Liver (tissue), 9 donors: ENCODE data around the gene EDC3. TPM values are rescaled to one million over a fixed set of nuclear protein-coding genes. Genes with fewer than 3 reads are reported as not detected.
A peak's percentile ranks its signal among the peaks of the same experiment; 100 is the strongest.

Experiments
- DNase-seq: peaks from one replicate; pipeline ENCODE4 v3.0.0-alpha.2; 2017; ENCODE audit warnings: low spot score
- H3K27ac ChIP-seq, 2 donors: one replicate each; pipeline ENCODE4 v1.7.0; 2013; ENCODE audit warnings: inconsistent platforms in 2 of 2, low read length in 2 of 2, control low read depth in 1 of 2, low read depth in 1 of 2, mild to moderate bottlenecking in 1 of 2
- H3K27me3 ChIP-seq, 4 donors: one replicate each; pipeline versions ENCODE4 v1.6.1 to v1.7.0; 2013; ENCODE audit warnings: low read length in 3 of 4, inconsistent platforms in 1 of 4, mild to moderate bottlenecking in 1 of 4, moderate library complexity in 1 of 4; ENCODE audit not compliant: control insufficient read depth in 4 of 4, insufficient read depth in 4 of 4
- H3K36me3 ChIP-seq, 4 donors: one replicate each; pipeline versions ENCODE4 v1.6.1 to v1.7.0; 2013; ENCODE audit warnings: low read length in 3 of 4, mild to moderate bottlenecking in 3 of 4, low read depth in 1 of 4, moderate library complexity in 1 of 4; ENCODE audit not compliant: control insufficient read depth in 4 of 4, insufficient read depth in 3 of 4
- H3K4me1 ChIP-seq, 4 donors: one replicate each; pipeline versions ENCODE4 v1.6.1 to v1.7.0; 2013; ENCODE audit warnings: low read length in 3 of 4, mild to moderate bottlenecking in 3 of 4, moderate library complexity in 1 of 4; ENCODE audit not compliant: control insufficient read depth in 4 of 4, insufficient read depth in 4 of 4
- H3K4me3 ChIP-seq, 3 donors: one replicate each; pipeline versions ENCODE4 v1.6.1 to v1.7.0; 2013; ENCODE audit warnings: low read length in 3 of 3, control low read depth in 1 of 3, low read depth in 1 of 3, mild to moderate bottlenecking in 1 of 3
- H3K9ac ChIP-seq, 2 donors: one replicate each; pipeline ENCODE4 v1.7.0; 2013; ENCODE audit warnings: low read length in 2 of 2, mild to moderate bottlenecking in 2 of 2, moderate library complexity in 2 of 2, control low read depth in 1 of 2, low read depth in 1 of 2
- H3K9me3 ChIP-seq, 4 donors: one replicate each; pipeline versions ENCODE4 v1.6.1 to v1.7.0; 2013; ENCODE audit warnings: low read length in 3 of 4; ENCODE audit not compliant: control insufficient read depth in 4 of 4
- CTCF ChIP-seq: fragments of 150-350 bp; IDR thresholded peaks from 2 replicates; pipeline ENCODE4 v1.5.1; 2017; ENCODE audit warnings: improper control_type of control experiment, low read depth, low read length; ENCODE audit not compliant: missing input control
- EGR1 ChIP-seq, 2 donors: IDR thresholded peaks; 2 replicates each; pipeline ENCODE4 v1.6.1; 2016 to 2018; ENCODE audit warnings: antibody characterized with exemption in 2 of 2, low read depth in 2 of 2
- FOXA2 ChIP-seq: IDR thresholded peaks from 2 replicates; pipeline ENCODE4 v1.6.1; 2016; ENCODE audit warnings: antibody characterized with exemption
- GABPA ChIP-seq, 2 donors: IDR thresholded peaks in 1 of 2; conservative IDR thresholded peaks in 1 of 2; 2 replicates each; pipeline ENCODE4 v1.6.1; 2016; ENCODE audit warnings: antibody characterized with exemption in 2 of 2, mild to moderate bottlenecking in 1 of 2, moderate library complexity in 1 of 2
- HNF4A ChIP-seq, 2 donors: conservative IDR thresholded peaks; 2 replicates each; pipeline ENCODE4 v1.6.1; 2016; ENCODE audit warnings: antibody characterized with exemption in 2 of 2, mild to moderate bottlenecking in 2 of 2
- JUND ChIP-seq, 2 donors: IDR thresholded peaks; 2 replicates each; pipeline ENCODE4 v1.6.1; 2016; ENCODE audit warnings: antibody characterized with exemption in 2 of 2
- NR2F2 ChIP-seq: IDR thresholded peaks from 2 replicates; pipeline ENCODE4 v1.6.1; 2016; ENCODE audit warnings: antibody characterized with exemption
- RAD21 ChIP-seq, 2 donors: IDR thresholded peaks; 2 replicates each; pipeline ENCODE4 v1.6.1; 2016; ENCODE audit warnings: antibody characterized with exemption in 2 of 2, mild to moderate bottlenecking in 2 of 2
- RXRA ChIP-seq, 2 donors: IDR thresholded peaks; 2 replicates each; pipeline ENCODE4 v1.6.1; 2017 to 2018; ENCODE audit warnings: antibody characterized with exemption in 2 of 2, mild to moderate bottlenecking in 1 of 2
- SP1 ChIP-seq: IDR thresholded peaks from 2 replicates; pipeline ENCODE4 v1.6.1; 2018; ENCODE audit warnings: antibody characterized with exemption, mild to moderate bottlenecking
- TAF1 ChIP-seq: conservative IDR thresholded peaks from 2 replicates; pipeline ENCODE4 v1.6.1; 2016; ENCODE audit warnings: antibody characterized with exemption, mild to moderate bottlenecking
- YY1 ChIP-seq: IDR thresholded peaks from 2 replicates; pipeline ENCODE4 v1.6.1; 2016; ENCODE audit warnings: antibody characterized with exemption, mild to moderate bottlenecking
- ZBTB33 ChIP-seq: IDR thresholded peaks from 2 replicates; pipeline ENCODE4 v1.6.1; 2016; ENCODE audit warnings: antibody characterized with exemption
- WGBS: extraction: QIAGEN DNeasy Blood & Tissue Kit; methylation state at CpG from one replicate; pipeline ENCODE4 v1.1.7; 2013; 5-methylcytosine and 5-hydroxymethylcytosine counted together
- polyA plus RNA-seq, 2 donors: library from polyadenylated mRNA; stranded (reverse) in 1 of 2; unstranded in 1 of 2; fragments of 200-250 nt in 1 of 2; fragments of >200 nt in 1 of 2; fragmentation: Nextera tagmentation in 1 of 2; extraction: Ambion mirVana in 1 of 2; gene quantifications; one replicate each; pipeline versions ENCODE4 v1.2.1 to v1.2.3, GENCODE V29; 2013 to 2015
- total RNA-seq, 2 donors: library from RNA; depleted of rRNA; stranded (reverse); fragments of >200 nt; gene quantifications; one replicate each; pipeline ENCODE4 v1.2.3, GENCODE V29; 2014
- TF ChIP-seq, protein P1 (sequence below): IDR thresholded peaks from 2 replicates; pipeline ENCODE4 v1.6.1; 2016; ENCODE audit warnings: antibody characterized with exemption
- TF ChIP-seq, protein P2 (sequence below): IDR thresholded peaks from 2 replicates; pipeline ENCODE4 v1.6.1; 2016; ENCODE audit warnings: antibody characterized with exemption
- TF ChIP-seq, protein P3 (sequence below): IDR thresholded peaks from 2 replicates; pipeline ENCODE4 v1.6.1; 2016; ENCODE audit warnings: antibody characterized with exemption, mild to moderate bottlenecking
- donor health status: healthy.
- donor health status: healthy.
- donor health status: healthy.
- donor health status: healthy.
- donor health status: healthy.

The EDC3 gene
- total and polyA plus RNA-seq, 4 donors, result 5.8 to 9.5 (median 7.4) TPM

DNA sequence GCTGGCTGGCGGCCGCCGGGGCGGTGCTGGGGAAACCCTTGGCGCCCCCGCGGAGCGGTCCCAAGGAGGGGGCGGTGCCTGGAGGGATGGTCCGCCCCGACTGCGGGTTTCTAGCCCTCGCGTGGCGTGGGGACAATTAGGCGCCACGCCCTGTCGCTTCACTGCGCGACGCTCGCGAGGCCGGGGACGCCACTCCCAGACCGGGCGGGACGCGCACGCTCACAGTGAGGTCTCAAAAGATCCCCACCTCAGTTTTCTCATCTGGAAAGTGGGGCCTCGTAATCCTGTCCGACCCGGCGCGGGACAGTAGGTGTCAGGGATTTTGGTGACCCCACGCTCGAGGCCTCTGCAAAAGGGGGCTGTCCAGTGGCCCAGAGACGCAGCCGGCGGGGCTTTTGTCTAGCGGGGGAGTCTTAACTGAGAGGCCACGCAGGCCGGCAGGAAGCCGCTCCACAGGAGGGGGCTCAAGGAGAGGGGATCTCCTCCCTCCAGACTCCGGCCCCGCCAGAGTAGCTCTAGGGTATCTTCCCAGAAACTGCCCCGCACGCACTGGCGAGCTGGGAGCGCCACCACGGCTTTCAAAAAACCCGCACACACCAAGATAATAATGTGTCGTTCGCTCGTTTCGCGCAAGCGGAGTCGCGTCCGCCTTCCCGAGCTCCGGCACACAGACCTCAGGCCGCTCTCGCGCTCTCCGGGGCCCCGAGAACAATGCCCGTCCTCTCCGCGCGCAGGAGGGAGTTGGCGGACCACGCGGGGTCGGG is 80.9 kb downstream of the EDC3 start:
- H3K4me1 ChIP-seq, result peaks cover 9 to 35% (median 27%) of the 10 kb centered on the region in 4 donors
- peak overlapping the region; percentile 38 to 79 (median 76) for H3K4me3 ChIP-seq
- peak overlapping the region; percentile 92 to 95 for H3K27ac ChIP-seq
- H3K9ac ChIP-seq, result peak overlapping the region; percentile 58 to 69
- DNase-seq, result peak; percentile 92
- H3K27me3 ChIP-seq, result no peaks in the 10 kb centered on the region
- H3K9me3 ChIP-seq, result no peaks in the 10 kb centered on the region
- peaks cover 0 to 9% (median 4%) of the 10 kb centered on the region in 4 donors for H3K36me3 ChIP-seq
- under 1% methylated on average over 76 of the region's 76 CpGs for WGBS
- TF ChIP-seq JUND (IDR thresholded peaks at IDR 0.05) (no peak), HNF4A (conservative IDR thresholded peaks at IDR 0.05) (peak in 1 of 2 donors; percentile 14), YY1 (no peak), SP1 (no peak), GABPA (IDR thresholded peaks at IDR 0.05 in 1 of 2, conservative IDR thresholded peaks at IDR 0.05 in 1 of 2) (no peak), FOXA2 (no peak), ZBTB33 (no peak), RXRA (IDR thresholded peaks at IDR 0.05) (no peak), NR2F2 (no peak), RAD21 (IDR thresholded peaks at IDR 0.05) (no peak), CTCF (no peak), TAF1 (no peak), EGR1 (IDR thresholded peaks at IDR 0.05; ENCODE audit: low read depth in 2 of 2) (peak in 1 of 2 donors; percentile 26)
- TF ChIP-seq, protein P1, sequence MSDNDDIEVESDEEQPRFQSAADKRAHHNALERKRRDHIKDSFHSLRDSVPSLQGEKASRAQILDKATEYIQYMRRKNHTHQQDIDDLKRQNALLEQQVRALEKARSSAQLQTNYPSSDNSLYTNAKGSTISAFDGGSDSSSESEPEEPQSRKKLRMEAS, result no peak
- TF ChIP-seq, protein P2, sequence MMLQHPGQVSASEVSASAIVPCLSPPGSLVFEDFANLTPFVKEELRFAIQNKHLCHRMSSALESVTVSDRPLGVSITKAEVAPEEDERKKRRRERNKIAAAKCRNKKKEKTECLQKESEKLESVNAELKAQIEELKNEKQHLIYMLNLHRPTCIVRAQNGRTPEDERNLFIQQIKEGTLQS, result no peak
- TF ChIP-seq, protein P3, sequence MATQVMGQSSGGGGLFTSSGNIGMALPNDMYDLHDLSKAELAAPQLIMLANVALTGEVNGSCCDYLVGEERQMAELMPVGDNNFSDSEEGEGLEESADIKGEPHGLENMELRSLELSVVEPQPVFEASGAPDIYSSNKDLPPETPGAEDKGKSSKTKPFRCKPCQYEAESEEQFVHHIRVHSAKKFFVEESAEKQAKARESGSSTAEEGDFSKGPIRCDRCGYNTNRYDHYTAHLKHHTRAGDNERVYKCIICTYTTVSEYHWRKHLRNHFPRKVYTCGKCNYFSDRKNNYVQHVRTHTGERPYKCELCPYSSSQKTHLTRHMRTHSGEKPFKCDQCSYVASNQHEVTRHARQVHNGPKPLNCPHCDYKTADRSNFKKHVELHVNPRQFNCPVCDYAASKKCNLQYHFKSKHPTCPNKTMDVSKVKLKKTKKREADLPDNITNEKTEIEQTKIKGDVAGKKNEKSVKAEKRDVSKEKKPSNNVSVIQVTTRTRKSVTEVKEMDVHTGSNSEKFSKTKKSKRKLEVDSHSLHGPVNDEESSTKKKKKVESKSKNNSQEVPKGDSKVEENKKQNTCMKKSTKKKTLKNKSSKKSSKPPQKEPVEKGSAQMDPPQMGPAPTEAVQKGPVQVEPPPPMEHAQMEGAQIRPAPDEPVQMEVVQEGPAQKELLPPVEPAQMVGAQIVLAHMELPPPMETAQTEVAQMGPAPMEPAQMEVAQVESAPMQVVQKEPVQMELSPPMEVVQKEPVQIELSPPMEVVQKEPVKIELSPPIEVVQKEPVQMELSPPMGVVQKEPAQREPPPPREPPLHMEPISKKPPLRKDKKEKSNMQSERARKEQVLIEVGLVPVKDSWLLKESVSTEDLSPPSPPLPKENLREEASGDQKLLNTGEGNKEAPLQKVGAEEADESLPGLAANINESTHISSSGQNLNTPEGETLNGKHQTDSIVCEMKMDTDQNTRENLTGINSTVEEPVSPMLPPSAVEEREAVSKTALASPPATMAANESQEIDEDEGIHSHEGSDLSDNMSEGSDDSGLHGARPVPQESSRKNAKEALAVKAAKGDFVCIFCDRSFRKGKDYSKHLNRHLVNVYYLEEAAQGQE, result no peak
